Measurements from ENCODE around the gene SLC35E2B. TPM values are rescaled to one million over a fixed set of nuclear protein-coding genes. Genes with fewer than 3 reads are reported as not detected.
"Not testable (repeated sequence)": the region's sequence is repeated elsewhere in the genome, so short reads cannot be mapped to it uniquely, and the experiment has no call there.

The SLC35E2B gene
- total RNA-seq, 2 donors from 2014 or later, result 18.4 to 22.1 TPM

DNA sequence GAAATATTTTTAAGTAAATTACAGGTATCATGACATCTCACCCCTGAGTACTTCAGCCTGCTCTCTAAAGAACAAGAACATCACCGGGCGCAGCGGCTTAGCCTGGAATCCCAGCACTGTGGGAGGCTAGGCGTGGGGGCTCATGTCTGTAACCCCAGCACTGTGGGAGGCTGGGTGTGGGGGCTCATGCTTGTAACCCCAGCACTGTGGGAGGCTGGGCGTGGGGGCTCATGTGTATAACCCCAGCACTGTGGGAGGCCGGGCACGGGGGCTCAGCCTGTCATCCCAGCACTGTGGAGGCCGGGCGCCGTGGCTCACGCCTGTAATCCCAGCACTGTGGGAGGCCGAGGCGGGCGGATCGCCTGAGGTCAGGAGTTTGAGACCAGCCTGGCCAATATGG is 26.1 kb downstream of the SLC35E2B start:
- no peaks in the 10 kb centered on the region for H3K9me3 ChIP-seq
- TF ChIP-seq, protein P1, sequence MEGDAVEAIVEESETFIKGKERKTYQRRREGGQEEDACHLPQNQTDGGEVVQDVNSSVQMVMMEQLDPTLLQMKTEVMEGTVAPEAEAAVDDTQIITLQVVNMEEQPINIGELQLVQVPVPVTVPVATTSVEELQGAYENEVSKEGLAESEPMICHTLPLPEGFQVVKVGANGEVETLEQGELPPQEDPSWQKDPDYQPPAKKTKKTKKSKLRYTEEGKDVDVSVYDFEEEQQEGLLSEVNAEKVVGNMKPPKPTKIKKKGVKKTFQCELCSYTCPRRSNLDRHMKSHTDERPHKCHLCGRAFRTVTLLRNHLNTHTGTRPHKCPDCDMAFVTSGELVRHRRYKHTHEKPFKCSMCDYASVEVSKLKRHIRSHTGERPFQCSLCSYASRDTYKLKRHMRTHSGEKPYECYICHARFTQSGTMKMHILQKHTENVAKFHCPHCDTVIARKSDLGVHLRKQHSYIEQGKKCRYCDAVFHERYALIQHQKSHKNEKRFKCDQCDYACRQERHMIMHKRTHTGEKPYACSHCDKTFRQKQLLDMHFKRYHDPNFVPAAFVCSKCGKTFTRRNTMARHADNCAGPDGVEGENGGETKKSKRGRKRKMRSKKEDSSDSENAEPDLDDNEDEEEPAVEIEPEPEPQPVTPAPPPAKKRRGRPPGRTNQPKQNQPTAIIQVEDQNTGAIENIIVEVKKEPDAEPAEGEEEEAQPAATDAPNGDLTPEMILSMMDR (IDR thresholded peaks at IDR 0.05), result no peak
- no peaks in the 10 kb centered on the region for H3K4me1 ChIP-seq
- peaks cover 37% of the 10 kb centered on the region for H3K36me3 ChIP-seq
- H3K27ac ChIP-seq, result no peak overlapping the region
- H3K4me3 ChIP-seq, result no peak overlapping the region
- no peak for DNase-seq (ENCODE audit: low spot score)
- no peaks in the 10 kb centered on the region for H3K27me3 ChIP-seq

DNA sequence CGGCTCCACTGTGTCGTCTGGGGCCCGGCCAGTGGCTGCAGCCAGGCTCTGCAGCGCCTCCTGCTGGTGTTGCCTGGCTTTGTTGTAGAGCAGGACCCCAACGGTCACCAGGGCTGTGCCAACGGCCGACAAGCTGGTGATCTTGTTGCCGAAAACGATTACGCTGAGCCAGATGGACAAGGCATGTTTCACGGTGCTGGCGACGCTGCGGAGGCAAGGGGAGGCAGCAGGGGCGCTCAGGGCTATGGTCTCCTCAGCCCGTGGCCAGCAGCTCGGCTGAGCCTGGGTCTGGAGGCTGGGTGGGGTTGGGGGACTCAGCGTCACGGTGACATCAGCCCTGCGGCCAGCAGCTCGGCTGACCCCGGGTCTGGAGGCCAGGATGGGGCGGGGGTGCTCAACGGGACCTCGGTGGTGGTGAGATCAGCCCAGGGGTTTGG is 26.8 kb downstream of the SLC35E2B start:
- H3K9me3 ChIP-seq, result no peaks in the 10 kb centered on the region
- no peaks in the 10 kb centered on the region for H3K27me3 ChIP-seq
- H3K4me3 ChIP-seq, result no peak overlapping the region
- no peak overlapping the region for H3K27ac ChIP-seq
- H3K36me3 ChIP-seq, result peaks cover 30% of the 10 kb centered on the region
- TF ChIP-seq, protein P1 (IDR thresholded peaks at IDR 0.05), result peak in 1 of 2 donors; percentile 43
- DNase-seq (ENCODE audit: low spot score), result no peak
- no peaks in the 10 kb centered on the region for H3K4me1 ChIP-seq

DNA sequence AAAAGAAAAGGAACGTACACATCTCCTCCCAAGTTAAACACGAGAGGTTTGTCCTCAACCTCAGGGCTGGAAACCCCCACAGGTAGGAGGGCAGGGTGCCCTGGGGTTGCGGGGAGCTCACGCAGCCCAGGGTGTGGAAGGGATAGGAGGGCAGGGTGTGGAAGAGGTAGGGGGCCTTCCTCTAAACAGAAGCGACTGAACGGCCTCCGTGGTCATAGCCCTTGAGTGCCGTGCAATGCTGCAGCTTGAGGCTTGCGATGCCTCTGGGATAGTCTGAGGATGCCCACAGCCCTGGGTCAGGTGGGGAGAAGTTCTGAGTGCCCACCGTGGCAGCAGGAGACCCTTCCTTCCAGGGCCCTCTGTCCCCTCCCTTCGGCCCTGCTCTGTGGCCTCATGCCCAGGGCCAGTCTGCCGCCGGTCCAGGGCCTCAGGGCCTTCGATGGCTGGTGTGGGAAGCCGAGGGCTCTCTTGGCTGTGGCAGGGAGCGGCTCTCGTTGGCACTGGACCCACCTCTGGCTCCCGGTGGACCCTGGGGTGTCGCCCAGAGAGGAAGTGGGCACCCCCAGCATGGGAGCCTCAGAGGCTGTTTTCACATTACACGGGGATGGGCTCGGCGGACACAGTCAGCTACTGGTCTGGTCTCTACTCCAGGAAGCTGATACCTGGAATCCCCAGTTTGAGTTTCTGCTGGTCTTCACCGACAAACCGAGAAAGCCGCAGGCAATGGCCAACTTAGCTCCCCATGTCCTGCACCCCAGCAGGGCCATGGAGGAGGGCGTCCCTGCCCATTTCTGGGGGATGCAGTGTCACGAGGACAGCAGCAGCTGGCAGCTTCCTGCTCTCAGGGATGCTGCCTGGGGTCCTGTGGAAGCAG is 27.4 kb downstream of the SLC35E2B start:
- H3K36me3 ChIP-seq, result peaks cover 28% of the 10 kb centered on the region
- H3K27me3 ChIP-seq, result no peaks in the 10 kb centered on the region
- TF ChIP-seq, protein P1 (IDR thresholded peaks at IDR 0.05), result no peak
- no peak for DNase-seq (ENCODE audit: low spot score)
- H3K4me1 ChIP-seq, result no peaks in the 10 kb centered on the region
- H3K9me3 ChIP-seq, result no peaks in the 10 kb centered on the region
- no peak overlapping the region for H3K27ac ChIP-seq
- no peak overlapping the region for H3K4me3 ChIP-seq

DNA sequence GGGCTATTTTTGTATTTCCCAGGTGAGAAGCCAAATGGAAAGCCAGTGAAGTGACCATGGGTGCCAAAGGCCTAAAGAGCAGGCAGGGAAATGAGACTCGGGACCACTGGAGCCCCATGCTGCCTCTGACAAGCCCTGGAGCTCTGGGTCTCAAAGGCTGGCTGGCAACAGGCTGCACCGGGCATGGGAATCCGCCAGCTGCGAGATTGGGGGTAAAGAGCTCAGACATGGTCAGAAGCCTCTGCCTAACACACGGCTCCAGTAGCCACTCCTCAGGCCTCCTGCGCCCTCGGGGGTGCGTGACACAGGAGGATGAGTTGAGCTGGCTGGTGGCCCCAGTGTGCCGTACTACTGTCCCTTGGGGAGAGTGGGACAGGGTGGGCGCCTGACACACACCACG is 28.3 kb downstream of the SLC35E2B start:
- H3K27me3 ChIP-seq; DNase-seq (ENCODE audit: low spot score); H3K4me1 ChIP-seq; H3K4me3 ChIP-seq; H3K9me3 ChIP-seq; H3K27ac ChIP-seq: not testable (repeated sequence)
- peaks cover 24% of the 10 kb centered on the region for H3K36me3 ChIP-seq

DNA sequence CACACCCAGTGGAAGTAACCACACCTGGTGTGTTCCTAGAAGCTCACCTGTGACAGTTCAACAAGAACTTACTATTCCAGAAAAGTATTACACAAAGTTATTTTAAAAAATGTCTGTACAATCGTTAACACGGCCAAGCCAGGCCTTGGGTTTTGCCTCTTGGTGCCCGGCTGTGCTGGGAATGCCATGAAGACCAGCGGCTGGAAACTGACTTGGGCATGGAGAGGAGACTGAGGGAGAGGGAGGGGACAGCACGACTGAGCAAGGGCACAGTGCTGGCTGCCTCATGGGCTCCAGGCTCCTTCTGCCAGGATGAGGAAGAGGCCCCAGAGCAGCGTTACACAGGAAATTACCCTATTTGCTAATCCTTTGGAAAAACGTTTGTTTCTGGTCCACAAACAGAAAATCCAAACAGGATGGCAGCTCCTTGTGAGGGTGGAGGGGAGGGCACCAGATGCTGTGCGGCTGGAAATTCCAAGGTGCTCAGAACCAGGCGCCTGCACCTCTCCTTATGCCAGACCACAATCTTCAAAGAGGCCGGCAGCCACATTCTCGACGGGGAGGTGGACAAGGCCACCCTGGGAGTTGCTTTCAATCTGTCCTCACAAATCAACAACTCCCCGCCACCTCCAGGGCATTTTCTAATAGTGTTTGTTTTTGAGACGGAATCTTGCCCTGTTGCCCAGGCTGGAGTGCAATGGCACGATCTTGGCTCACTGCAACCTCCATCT is 29.6 kb downstream of the SLC35E2B start:
- not testable (repeated sequence) for H3K27ac ChIP-seq; H3K27me3 ChIP-seq; H3K9me3 ChIP-seq; H3K4me3 ChIP-seq; DNase-seq (ENCODE audit: low spot score); H3K4me1 ChIP-seq
- peaks cover 19% of the 10 kb centered on the region for H3K36me3 ChIP-seq

DNA sequence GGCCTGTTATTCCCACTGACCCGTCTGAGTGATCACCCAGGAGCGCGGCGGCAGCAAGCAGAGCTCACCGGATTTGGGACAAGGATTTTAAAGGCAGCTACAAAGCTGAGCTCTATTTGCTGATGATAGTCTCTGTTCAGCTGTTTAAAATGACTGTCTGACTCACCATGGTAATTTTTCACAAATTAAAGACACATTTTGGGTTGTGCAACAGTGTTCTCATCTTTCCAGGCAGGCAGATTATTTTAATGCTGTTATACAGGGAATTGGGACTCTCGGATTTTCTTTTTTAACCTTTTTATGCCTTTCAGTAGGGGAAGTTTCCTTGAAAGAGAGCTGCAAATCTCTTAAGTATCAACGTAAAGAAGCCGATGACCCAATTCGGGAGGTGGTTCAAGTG is 30.2 kb downstream of the SLC35E2B start:
- not testable (repeated sequence) for H3K4me3 ChIP-seq; H3K27me3 ChIP-seq; H3K9me3 ChIP-seq; H3K27ac ChIP-seq; H3K4me1 ChIP-seq; DNase-seq (ENCODE audit: low spot score)
- peaks cover 19% of the 10 kb centered on the region for H3K36me3 ChIP-seq

Measured in right atrium auricular region (tissue), 2 donors.